HepG2 (cell line): ENCODE measurements around the gene CCT6A. TPM values are rescaled to one million over a fixed set of nuclear protein-coding genes. Genes with fewer than 3 reads are reported as not detected.

Source experiments
- AHR ChIP-seq: IDR thresholded peaks from 2 replicates; pipeline ENCODE4 v1.6.1; 2018; ENCODE audit warnings: missing genetic modification reagents, missing compliant biosample characterization
- ARNT ChIP-seq: fragments of 450-650 bp; IDR thresholded peaks from 2 replicates; pipeline ENCODE4 v1.6.1; 2017
- HHEX ChIP-seq: IDR thresholded peaks from 2 replicates; pipeline ENCODE4 v1.6.1; 2016; ENCODE audit warnings: control low read depth
- HIC2 ChIP-seq: sonication (generic); formaldehyde crosslinking; IDR thresholded peaks from 2 replicates; pipeline ENCODE4 v1.9.0; 2022; ENCODE audit warnings: low read depth, missing genetic modification reagents
- HNF4G ChIP-seq, 2 experiments: sonication (generic) in 1 of 2; formaldehyde crosslinking in 1 of 2; IDR thresholded peaks; 2 replicates each; pipeline versions ENCODE4 v1.4.0 to v1.6.1; 2011 to 2020; ENCODE audit warnings: borderline replicate concordance in 2 of 2, low read depth in 2 of 2, mild to moderate bottlenecking in 2 of 2, low read length in 1 of 2, missing genetic modification reagents in 1 of 2, moderate library complexity in 1 of 2
- KDM2A ChIP-seq: sonication (generic); formaldehyde crosslinking; IDR thresholded peaks from 2 replicates; pipeline ENCODE4 v1.4.0; 2020; ENCODE audit warnings: low read depth, missing genetic modification reagents, borderline replicate concordance
- KDM5A ChIP-seq: fragments of 200-600 bp; sonication (generic); IDR thresholded peaks from 2 replicates; pipeline ENCODE4 v1.7.0; 2018; ENCODE audit warnings: antibody characterized with exemption, mild to moderate bottlenecking, low read length, borderline replicate concordance
- NAIF1 ChIP-seq: sonication (generic); formaldehyde crosslinking; IDR thresholded peaks from 2 replicates; pipeline ENCODE4 v1.5.0; 2020; ENCODE audit warnings: mild to moderate bottlenecking, missing genetic modification reagents, borderline replicate concordance
- NFE2L2 ChIP-seq: fragments of 150-350 bp; IDR thresholded peaks from 2 replicates; pipeline ENCODE4 v1.6.1; 2014; ENCODE audit warnings: low read length
- NFIB ChIP-seq: sonication (generic); formaldehyde crosslinking; IDR thresholded peaks from 2 replicates; pipeline ENCODE4 v1.9.0; 2021; ENCODE audit warnings: missing genetic modification reagents, mild to moderate bottlenecking, borderline replicate concordance
- NR1H2 ChIP-seq: sonication (generic); formaldehyde crosslinking; IDR thresholded peaks from 2 replicates; pipeline ENCODE4 v1.8.1; 2022; ENCODE audit warnings: low read depth, missing genetic modification reagents, borderline replicate concordance
- POGZ ChIP-seq: sonication (generic); formaldehyde crosslinking; IDR thresholded peaks from 2 replicates; pipeline ENCODE4 v1.4.0; 2020; ENCODE audit warnings: mild to moderate bottlenecking, missing genetic modification reagents
- SSRP1 ChIP-seq: IDR thresholded peaks from 2 replicates; pipeline ENCODE4 v1.6.1; 2016; ENCODE audit warnings: control low read depth
- TRAFD1 ChIP-seq: sonication (generic); formaldehyde crosslinking; IDR thresholded peaks from 2 replicates; pipeline ENCODE4 v1.5.1; 2020; ENCODE audit warnings: missing genetic modification reagents, mild to moderate bottlenecking, borderline replicate concordance
- ZBTB25 ChIP-seq: IDR thresholded peaks from 2 replicates; pipeline ENCODE4 v1.6.1; 2018; ENCODE audit warnings: missing genetic modification reagents
- ZNF451 ChIP-seq: sonication (generic); formaldehyde crosslinking; IDR thresholded peaks from 2 replicates; pipeline ENCODE4 v1.5.0; 2020; ENCODE audit warnings: mild to moderate bottlenecking, missing genetic modification reagents
- ZNF512B ChIP-seq: sonication (generic); formaldehyde crosslinking; IDR thresholded peaks from 2 replicates; pipeline ENCODE4 v1.5.1; 2020; ENCODE audit warnings: missing genetic modification reagents, mild to moderate bottlenecking, borderline replicate concordance
- ZNF660 ChIP-seq: sonication (generic); formaldehyde crosslinking; IDR thresholded peaks from 2 replicates; pipeline ENCODE4 v1.5.1; 2020; ENCODE audit warnings: mild to moderate bottlenecking, low read depth, missing genetic modification reagents, borderline replicate concordance
- ZNF678 ChIP-seq: sonication (generic); formaldehyde crosslinking; IDR thresholded peaks from 2 replicates; pipeline ENCODE4 v1.4.0; 2020; ENCODE audit warnings: mild to moderate bottlenecking, missing genetic modification reagents
- ZNF724P ChIP-seq: sonication (generic); formaldehyde crosslinking; IDR thresholded peaks from 2 replicates; pipeline ENCODE4 v1.8.0; 2022; ENCODE audit warnings: missing genetic modification reagents, borderline replicate concordance
- ZNF775 ChIP-seq: sonication (generic); formaldehyde crosslinking; IDR thresholded peaks from 2 replicates; pipeline ENCODE4 v1.4.0; 2020; ENCODE audit warnings: missing genetic modification reagents, mild to moderate bottlenecking, moderate library complexity, borderline replicate concordance
- ZSCAN25 ChIP-seq: sonication (generic); formaldehyde crosslinking; IDR thresholded peaks from 2 replicates; pipeline ENCODE4 v1.8.0; 2022; ENCODE audit warnings: mild to moderate bottlenecking, missing genetic modification reagents
- polyA plus RNA-seq, 8 experiments: library from polyadenylated mRNA; depleted of rRNA in 3 of 8; stranded (reverse) in 7 of 8; unstranded in 1 of 8; fragments of >200 nt; fragmentation: Illumina TruSeq in 4 of 8; extraction: Trizol in 4 of 8; gene quantifications; 2 replicates each; pipeline versions ENCODE4 v1.2.1 to v1.2.3, GENCODE V29; 2011 to 2016; ENCODE audit warnings: low read depth in 4 of 8, missing spikeins in 1 of 8, mixed read lengths in 1 of 8; ENCODE audit not compliant: insufficient read depth in 1 of 8
- total RNA-seq, 5 experiments: library from RNA; depleted of rRNA; stranded (reverse); fragments of >200 nt; fragmentation: Illumina TruSeq; extraction: Trizol; gene quantifications; 2 replicates each; pipeline ENCODE4 v1.2.3, GENCODE V29; 2016; ENCODE audit warnings: low read depth in 1 of 5

Gene CCT6A
- total and polyA plus RNA-seq, 2 of the 13 experiments (the other 11 are each of a cell fraction or from before 2014, with no cell fraction given) = 219 to 292 TPM

DNA sequence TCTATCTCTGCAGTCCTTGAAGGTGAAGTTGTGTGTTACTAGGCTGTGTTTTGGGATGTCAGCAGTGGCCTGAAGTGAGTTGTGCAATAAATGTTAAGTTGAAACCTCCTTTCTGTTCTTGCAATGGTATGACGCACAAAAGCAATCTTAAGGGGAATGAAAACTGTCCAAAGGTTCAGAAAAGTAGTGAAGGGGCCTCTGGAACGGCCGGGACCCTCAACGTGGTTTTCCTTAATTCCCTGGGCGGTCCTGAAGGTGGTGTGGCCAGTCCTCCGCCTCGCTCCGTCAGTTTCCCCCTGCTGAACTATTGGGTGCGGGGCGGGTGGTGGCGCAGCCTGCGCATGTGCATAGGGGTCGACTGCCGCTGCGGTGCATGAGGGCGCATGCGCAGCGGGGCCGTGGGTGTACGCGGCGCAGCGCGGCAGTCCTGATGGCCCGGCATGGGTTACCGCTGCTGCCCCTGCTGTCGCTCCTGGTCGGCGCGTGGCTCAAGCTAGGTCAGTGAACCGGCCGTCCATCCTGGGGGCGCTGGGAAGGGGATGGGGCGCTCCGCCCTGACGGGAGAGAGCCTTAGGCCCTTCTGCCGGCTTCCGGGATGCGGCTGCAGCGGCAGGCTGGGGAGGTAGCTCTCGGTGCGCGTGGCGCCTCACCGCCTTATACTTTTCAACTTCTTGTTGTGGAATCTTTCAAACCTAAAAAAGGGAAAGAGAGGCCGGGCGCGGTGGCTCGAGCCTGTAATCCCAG lies 12.5 kb downstream of the CCT6A start, which contains the start of gene SUMF2 (continued):
- TF ChIP-seq HIC2 (CRISPR knock-in tag) = no peak
- no peak for TF ChIP-seq HHEX (CRISPR knock-in tag)
- no peak; the same call in 1 of the 2 replicates for TF ChIP-seq AHR
- TF ChIP-seq ZBTB25 (CRISPR knock-in tag) = no peak
- 0 out of 2 replicates have a peak, but pooled peaks have one; percentile 36 for TF ChIP-seq ZNF678 (CRISPR knock-in tag)
- no peak for TF ChIP-seq NR1H2 (CRISPR knock-in tag)
- no peak for TF ChIP-seq ZNF451 (CRISPR knock-in tag)
- TF ChIP-seq NAIF1 (CRISPR knock-in tag) = peak; percentile 72; the same call in 1 of the 2 replicates
- TF ChIP-seq ZNF660 = no peak
- TF ChIP-seq NFIB = no peak
- TF ChIP-seq SSRP1 (CRISPR knock-in tag) = no peak; the same call in 1 of the 2 replicates
- TF ChIP-seq ZNF512B (CRISPR knock-in tag) = no peak
- peak; percentile 72; the same call in 1 of the 2 replicates for TF ChIP-seq ZSCAN25
- TF ChIP-seq ZNF775 (CRISPR knock-in tag) = no peak
- peak; percentile 74 for TF ChIP-seq ZNF724P
- TF ChIP-seq KDM5A = no peak
- peak; percentile 92 for TF ChIP-seq POGZ (CRISPR knock-in tag)
- peak; percentile 100 for TF ChIP-seq KDM2A (CRISPR knock-in tag)
- no peak for TF ChIP-seq HNF4G (IDR thresholded peaks at IDR 0.05; ENCODE audit: borderline replicate concordance, low read depth, low read length)
- peak; percentile 22; the same call in 1 of the 2 replicates for TF ChIP-seq HNF4G (CRISPR knock-in tag; IDR thresholded peaks at IDR 0.05; ENCODE audit: borderline replicate concordance, low read depth)
- TF ChIP-seq TRAFD1 = no peak
- no peak for TF ChIP-seq ARNT
- no peak for TF ChIP-seq NFE2L2
